Measurements from ENCODE around the gene DAPK1.

Gene DAPK1

DNA sequence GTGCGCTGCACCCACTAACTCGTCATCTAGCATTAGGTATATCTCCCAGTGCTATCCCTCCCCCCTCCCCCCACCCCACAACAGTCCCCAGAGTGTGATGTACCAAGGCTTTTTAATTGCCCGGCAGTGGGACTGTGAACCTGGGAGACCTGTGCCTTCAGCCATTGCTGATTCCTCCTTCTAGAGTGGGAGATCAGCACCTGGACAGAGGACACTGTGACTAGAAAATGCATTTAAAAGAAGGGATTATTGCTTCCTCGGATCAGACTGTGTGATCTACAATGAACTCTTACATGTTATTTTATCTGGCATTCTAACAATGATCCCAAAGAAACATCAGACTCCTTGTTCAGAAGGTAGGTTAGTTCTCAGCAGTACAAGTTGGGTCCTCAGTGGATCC lies 254.2 kb downstream of the DAPK1 start:
- DNase-seq: no peak

DNA sequence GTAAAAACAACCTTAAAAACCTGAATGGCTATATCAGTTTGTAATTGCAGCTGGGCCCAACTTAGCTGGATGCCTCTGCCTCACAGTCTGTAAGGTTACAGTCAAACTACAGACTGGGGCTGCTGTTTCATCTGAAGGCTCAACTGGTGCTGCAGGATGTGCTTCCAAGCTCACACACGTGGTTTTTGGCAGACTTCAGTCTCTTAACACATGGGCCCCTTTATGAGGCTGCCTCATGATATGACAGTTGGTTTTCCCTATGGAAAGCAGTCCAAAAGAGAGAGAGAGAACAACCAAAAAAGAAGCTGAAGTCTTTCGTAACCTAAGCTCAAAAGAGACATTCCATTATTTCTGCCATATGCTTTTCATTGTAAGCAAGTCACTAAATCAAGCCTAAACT lies 255.6 kb downstream of the DAPK1 start:
- no peak for DNase-seq
